Spinal cord (tissue), 10 donors: ENCODE results near the gene PCDH9. TPM values are rescaled to one million over a fixed set of nuclear protein-coding genes. Genes with fewer than 3 reads are reported as not detected.
"Not testable (repeated sequence)": the region's sequence is repeated elsewhere in the genome, so short reads cannot be mapped to it uniquely, and the experiment has no call there.

Experiments used
- DNase-seq, 6 donors: peaks; one replicate each; pipeline versions ENCODE4 v3.0.0 to v3.0.0-alpha.2; 2013 to 2015; ENCODE audit warnings: low spot score in 6 of 6, low read depth in 4 of 6
- H3K27ac ChIP-seq: one replicate; pipeline ENCODE4 v1.5.1; 2013; ENCODE audit warnings: low read depth, low read length, control low read depth
- H3K27me3 ChIP-seq: one replicate; pipeline ENCODE4 v1.6.1; 2013; ENCODE audit warnings: low read length; ENCODE audit not compliant: control insufficient read depth, insufficient read depth
- H3K36me3 ChIP-seq: one replicate; pipeline ENCODE4 v1.6.1; 2013; ENCODE audit warnings: low read length; ENCODE audit not compliant: control insufficient read depth, insufficient read depth
- H3K4me1 ChIP-seq: one replicate; pipeline ENCODE4 v1.6.1; 2013; ENCODE audit warnings: low read length; ENCODE audit not compliant: control insufficient read depth, insufficient read depth
- H3K4me3 ChIP-seq: one replicate; pipeline ENCODE4 v1.5.1; 2013; ENCODE audit warnings: low read depth, low read length, control low read depth
- H3K9me3 ChIP-seq: one replicate; pipeline ENCODE4 v1.6.1; 2013; ENCODE audit warnings: low read length; ENCODE audit not compliant: control insufficient read depth, insufficient read depth
- WGBS: methylation state at CpG from one replicate; pipeline ENCODE4 v1.1.5; 2013; ENCODE audit warnings: missing lambda C conversion rate; ENCODE audit not compliant: insufficient coverage; 5-methylcytosine and 5-hydroxymethylcytosine counted together
- polyA plus RNA-seq, 2 donors: library from polyadenylated mRNA; unstranded; fragments of 120-200 nt; gene quantifications; one replicate each; pipeline ENCODE4 v1.2.1, GENCODE V29; 2013; ENCODE audit not compliant: insufficient read length in 2 of 2
- total RNA-seq, 2 donors: library from RNA; depleted of rRNA in 1 of 2; stranded (reverse); fragments of 120-200 nt in 1 of 2; fragments of >200 nt in 1 of 2; gene quantifications; one replicate each; pipeline versions ENCODE4 v1.2.3 to v1.2.4, GENCODE V29; 2013 to 2014
- donor health status: healthy.

PCDH9 gene
- total and polyA plus RNA-seq, 4 donors = 37.6 to 180 (median 60.7) TPM

GRCh38 chr13:67097892-67098452 lies 132.2 kb downstream of the PCDH9 start:
- no peak overlapping the region for H3K4me3 ChIP-seq
- no peaks in the 10 kb centered on the region for H3K27me3 ChIP-seq
- peaks cover 3% of the 10 kb centered on the region for H3K4me1 ChIP-seq
- H3K27ac ChIP-seq = no peak overlapping the region
- DNase-seq = no peak
- H3K9me3 ChIP-seq = no peaks in the 10 kb centered on the region
- WGBS = no CpG with 5 or more reads among the region's 3 CpGs
- H3K36me3 ChIP-seq = no peaks in the 10 kb centered on the region

GRCh38 chr13:67096893-67097292 lies 133.2 kb downstream of the PCDH9 start:
- H3K9me3 ChIP-seq, H3K36me3 ChIP-seq, H3K4me1 ChIP-seq, H3K27me3 ChIP-seq, DNase-seq, H3K27ac ChIP-seq, H3K4me3 ChIP-seq: not testable (repeated sequence)
- WGBS = no CpG with 5 or more reads among the region's 5 CpGs

- H3K4me3 ChIP-seq = no peak overlapping the region
- H3K9me3 ChIP-seq = no peaks in the 10 kb centered on the region
- no CpG with 5 or more reads among the region's 2 CpGs for WGBS
- H3K27ac ChIP-seq = no peak overlapping the region
- no peaks in the 10 kb centered on the region for H3K36me3 ChIP-seq
- no peaks in the 10 kb centered on the region for H3K27me3 ChIP-seq
- DNase-seq = no peak
- peaks cover 3% of the 10 kb centered on the region for H3K4me1 ChIP-seq
These were observed 133.7 kb downstream of the PCDH9 start for GRCh38 chr13:67096418-67096817.

GRCh38 chr13:67095621-67096020 lies 134.5 kb downstream of the PCDH9 start:
- DNase-seq = no peak
- no peaks in the 10 kb centered on the region for H3K27me3 ChIP-seq
- WGBS = no CpG with 5 or more reads among the region's 1 CpG
- no peak overlapping the region for H3K27ac ChIP-seq
- no peaks in the 10 kb centered on the region for H3K9me3 ChIP-seq
- H3K4me1 ChIP-seq = no peaks in the 10 kb centered on the region
- no peaks in the 10 kb centered on the region for H3K36me3 ChIP-seq
- H3K4me3 ChIP-seq = no peak overlapping the region

GRCh38 chr13:67094952-67095351 lies 135.2 kb downstream of the PCDH9 start:
- no CpG with 5 or more reads among the region's 3 CpGs for WGBS
- peak in 1 of 6 donors; percentile 32 for DNase-seq
- H3K4me1 ChIP-seq = no peaks in the 10 kb centered on the region
- H3K4me3 ChIP-seq = no peak overlapping the region
- no peaks in the 10 kb centered on the region for H3K36me3 ChIP-seq
- H3K27me3 ChIP-seq = no peaks in the 10 kb centered on the region
- H3K27ac ChIP-seq = no peak overlapping the region
- H3K9me3 ChIP-seq = no peaks in the 10 kb centered on the region

- WGBS = no CpG with 5 or more reads among the region's 1 CpG
- no peaks in the 10 kb centered on the region for H3K4me1 ChIP-seq
- no peak overlapping the region for H3K27ac ChIP-seq
- no peaks in the 10 kb centered on the region for H3K36me3 ChIP-seq
- H3K4me3 ChIP-seq = no peak overlapping the region
- no peak for DNase-seq
- H3K9me3 ChIP-seq = no peaks in the 10 kb centered on the region
- no peaks in the 10 kb centered on the region for H3K27me3 ChIP-seq
These were observed 136.1 kb downstream of the PCDH9 start for GRCh38 chr13:67094078-67094477.

GRCh38 chr13:67091603-67092002 lies 138.5 kb downstream of the PCDH9 start:
- Histone ChIP-seq H3K9me3 (no peaks in the 10 kb centered on the region), H3K27ac (no peak overlapping the region), H3K4me1 (no peaks in the 10 kb centered on the region), H3K36me3 (no peaks in the 10 kb centered on the region), H3K4me3 (no peak overlapping the region), H3K27me3 (no peaks in the 10 kb centered on the region)
- DNase-seq = no peak
- no CpG with 5 or more reads among the region's 1 CpG for WGBS

- no CpG with 5 or more reads among the region's 2 CpGs for WGBS
- Histone ChIP-seq H3K4me3 (no peak overlapping the region), H3K27ac (no peak overlapping the region), H3K36me3 (no peaks in the 10 kb centered on the region), H3K4me1 (no peaks in the 10 kb centered on the region), H3K9me3 (no peaks in the 10 kb centered on the region), H3K27me3 (no peaks in the 10 kb centered on the region)
- peak in 1 of 6 donors; percentile 36 for DNase-seq
These were observed 139.3 kb downstream of the PCDH9 start for GRCh38 chr13:67090856-67091255.

- Histone ChIP-seq H3K9me3 (no peaks in the 10 kb centered on the region), H3K27me3 (no peaks in the 10 kb centered on the region), H3K27ac (peak overlapping the region; percentile 18), H3K4me1 (no peaks in the 10 kb centered on the region), H3K4me3 (no peak overlapping the region), H3K36me3 (no peaks in the 10 kb centered on the region)
- peak in 2 of 6 donors; percentile 32 to 77 for DNase-seq
- 14% methylated on average over 1 of the region's 2 CpGs for WGBS
These were observed 142.6 kb downstream of the PCDH9 start for GRCh38 chr13:67087527-67087926.

GRCh38 chr13:67086260-67086659 lies 143.9 kb downstream of the PCDH9 start:
- no peaks in the 10 kb centered on the region for H3K27me3 ChIP-seq
- WGBS = 47% methylated on average over 1 of the region's 2 CpGs
- no peak overlapping the region for H3K4me3 ChIP-seq
- H3K9me3 ChIP-seq = no peaks in the 10 kb centered on the region
- no peak overlapping the region for H3K27ac ChIP-seq
- H3K36me3 ChIP-seq = no peaks in the 10 kb centered on the region
- no peaks in the 10 kb centered on the region for H3K4me1 ChIP-seq
- no peak for DNase-seq
